Parathyroid adenoma (tissue), 2 donors: ENCODE results near the gene BRD4.

Source experiments
- H2AFZ ChIP-seq: fragments of 300-600 bp; sonication (generic); one replicate; pipeline ENCODE4 v1.7.0; 2017; ENCODE audit warnings: antibody characterized with exemption, mild to moderate bottlenecking
- H3K27ac ChIP-seq: fragments of 300-600 bp; sonication (generic); one replicate; pipeline ENCODE4 v1.7.0; 2017
- H3K27me3 ChIP-seq: fragments of 300-600 bp; sonication (generic); one replicate; pipeline ENCODE4 v1.7.0; 2017; ENCODE audit warnings: low read length; ENCODE audit not compliant: control insufficient read depth, insufficient read depth
- H3K36me3 ChIP-seq: fragments of 300-600 bp; sonication (generic); one replicate; pipeline ENCODE4 v1.7.0; 2017; ENCODE audit warnings: low read length; ENCODE audit not compliant: control insufficient read depth, insufficient read depth
- H3K4me1 ChIP-seq: fragments of 300-600 bp; sonication (generic); one replicate; pipeline ENCODE4 v1.7.0; 2017; ENCODE audit warnings: control low read depth
- H3K4me2 ChIP-seq: fragments of 300-600 bp; sonication (generic); one replicate; pipeline ENCODE4 v1.7.0; 2017; ENCODE audit warnings: low read length
- H3K4me3 ChIP-seq: fragments of 300-600 bp; sonication (generic); one replicate; pipeline ENCODE4 v1.7.0; 2017; ENCODE audit warnings: low read depth, low read length
- H3K79me2 ChIP-seq: fragments of 300-600 bp; sonication (generic); one replicate; pipeline ENCODE4 v1.7.0; 2017; ENCODE audit warnings: control low read depth
- H3K9ac ChIP-seq: fragments of 300-600 bp; sonication (generic); one replicate; pipeline ENCODE4 v1.7.0; 2017; ENCODE audit warnings: mild to moderate bottlenecking
- H3K9me3 ChIP-seq: fragments of 300-600 bp; sonication (generic); one replicate; pipeline ENCODE4 v1.7.0; 2017; ENCODE audit warnings: low read length; ENCODE audit not compliant: control insufficient read depth
- CTCF ChIP-seq: fragments of 300-600 bp; sonication (generic); IDR thresholded peaks from one replicate; pipeline ENCODE4 v1.7.0; 2017; ENCODE audit warnings: antibody characterized with exemption, mild to moderate bottlenecking
- donor health status: primary hyperparathyroidism.

Gene BRD4

GRCh38 chr19:15263361-15263985 is 68.9 kb downstream of the BRD4 start:
- Histone ChIP-seq H3K4me2 (no peak overlapping the region), H2AFZ (no peak overlapping the region), H3K4me1 (peaks cover 24% of the 10 kb centered on the region), H3K4me3 (no peak overlapping the region), H3K36me3 (no peaks in the 10 kb centered on the region), H3K27me3 (no peaks in the 10 kb centered on the region), H3K79me2 (peaks cover 50% of the 10 kb centered on the region), H3K27ac (no peak overlapping the region), H3K9me3 (no peaks in the 10 kb centered on the region), H3K9ac (no peak overlapping the region)
- TF ChIP-seq CTCF = no peak

GRCh38 chr19:15262011-15262410 is 70.3 kb downstream of the BRD4 start:
- H3K27ac ChIP-seq = no peak overlapping the region

GRCh38 chr19:15260939-15261338 is 71.4 kb downstream of the BRD4 start:
- TF ChIP-seq CTCF = peak; percentile 33
- H2AFZ ChIP-seq = no peak overlapping the region
- no peaks in the 10 kb centered on the region for H3K9me3 ChIP-seq
- H3K4me1 ChIP-seq = peaks cover 17% of the 10 kb centered on the region
- H3K4me3 ChIP-seq = no peak overlapping the region
- H3K9ac ChIP-seq = no peak overlapping the region
- H3K27me3 ChIP-seq = no peaks in the 10 kb centered on the region
- no peak overlapping the region for H3K27ac ChIP-seq
- H3K4me2 ChIP-seq = no peak overlapping the region
- no peaks in the 10 kb centered on the region for H3K36me3 ChIP-seq
- peaks cover 64% of the 10 kb centered on the region for H3K79me2 ChIP-seq

More at GRCh38 chr19:15262011-15262410, 70.3 kb downstream of the BRD4 start:
- H3K4me3 ChIP-seq = no peak overlapping the region
- H3K4me2 ChIP-seq = no peak overlapping the region
- H3K79me2 ChIP-seq = peaks cover 54% of the 10 kb centered on the region
- no peak for TF ChIP-seq CTCF
- peaks cover 17% of the 10 kb centered on the region for H3K4me1 ChIP-seq
- H3K9me3 ChIP-seq = no peaks in the 10 kb centered on the region
- no peak overlapping the region for H2AFZ ChIP-seq
- no peak overlapping the region for H3K9ac ChIP-seq
- H3K36me3 ChIP-seq = no peaks in the 10 kb centered on the region
- no peaks in the 10 kb centered on the region for H3K27me3 ChIP-seq

- Histone ChIP-seq H3K36me3 (no peaks in the 10 kb centered on the region), H3K4me1 (peaks cover 15% of the 10 kb centered on the region), H3K9me3 (no peaks in the 10 kb centered on the region), H3K79me2 (peaks cover 72% of the 10 kb centered on the region), H3K27ac (no peak overlapping the region), H3K27me3 (no peaks in the 10 kb centered on the region), H3K9ac (no peak overlapping the region), H2AFZ (no peak overlapping the region), H3K4me3 (no peak overlapping the region), H3K4me2 (no peak overlapping the region)
- TF ChIP-seq CTCF = no peak
Observed at GRCh38 chr19:15259907-15260306, 72.4 kb downstream of the BRD4 start.

- no peak overlapping the region for H3K4me2 ChIP-seq
- H3K4me1 ChIP-seq = peaks cover 20% of the 10 kb centered on the region
- no peak overlapping the region for H3K4me3 ChIP-seq
- H3K9ac ChIP-seq = no peak overlapping the region
- TF ChIP-seq CTCF = no peak
- no peak overlapping the region for H2AFZ ChIP-seq
- no peaks in the 10 kb centered on the region for H3K27me3 ChIP-seq
- no peak overlapping the region for H3K27ac ChIP-seq
- peaks cover 73% of the 10 kb centered on the region for H3K79me2 ChIP-seq
- no peaks in the 10 kb centered on the region for H3K36me3 ChIP-seq
- H3K9me3 ChIP-seq = no peaks in the 10 kb centered on the region
Observed at GRCh38 chr19:15257782-15258181, 74.6 kb downstream of the BRD4 start.
